ENCODE data around the gene EIF4A2.
A peak's percentile ranks its signal among the peaks of the same experiment; 100 is the strongest.

Gene EIF4A2

GRCh38 chr3:186783058-186783730 lies at the start of gene EIF4A2:
TSS of gene EIF4A2 (plus strand) at chr3:186783577. CDS start at chr3:186783611, 34 bp downstream.
- peak; percentile 59 for DNase-seq (ENCODE audit: low read depth, low spot score)

DNA sequence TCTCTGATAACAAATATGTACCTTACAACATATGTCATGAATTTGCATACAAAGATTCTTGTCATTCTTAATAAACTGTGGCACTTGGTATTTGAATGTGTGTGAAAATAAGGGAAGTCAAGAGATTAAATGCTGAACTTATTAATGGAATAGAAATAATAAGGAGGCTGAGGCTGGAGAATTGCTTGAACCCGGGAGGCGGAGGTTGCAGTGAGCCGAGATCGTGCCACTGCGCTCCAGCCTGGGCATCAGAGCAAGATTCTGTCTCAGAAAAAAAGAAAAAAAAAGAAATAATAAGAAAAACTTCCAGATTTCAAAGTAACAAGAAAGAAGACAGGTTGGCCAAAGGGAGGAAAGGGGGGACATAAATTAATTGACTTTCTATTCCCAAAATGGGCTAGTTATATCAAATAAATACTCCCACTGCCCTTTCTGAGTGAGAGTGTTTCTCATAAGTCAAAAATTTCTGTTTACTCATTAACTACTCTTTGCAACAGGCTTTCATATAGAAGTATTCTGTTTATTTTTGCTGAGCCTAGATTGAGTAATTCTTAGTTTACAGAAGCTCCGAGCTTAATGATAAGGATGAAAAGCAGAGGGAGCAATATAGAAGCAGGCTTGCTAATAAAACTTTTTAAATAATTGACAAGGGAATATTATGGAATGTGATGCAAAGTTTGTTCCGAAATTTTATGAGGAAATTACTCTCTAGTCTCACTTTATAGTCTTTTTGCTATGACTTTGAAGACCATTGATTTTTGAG lies 40.6 kb upstream of the EIF4A2 start:
- no peak for DNase-seq (ENCODE audit: low read depth, low spot score)

DNA sequence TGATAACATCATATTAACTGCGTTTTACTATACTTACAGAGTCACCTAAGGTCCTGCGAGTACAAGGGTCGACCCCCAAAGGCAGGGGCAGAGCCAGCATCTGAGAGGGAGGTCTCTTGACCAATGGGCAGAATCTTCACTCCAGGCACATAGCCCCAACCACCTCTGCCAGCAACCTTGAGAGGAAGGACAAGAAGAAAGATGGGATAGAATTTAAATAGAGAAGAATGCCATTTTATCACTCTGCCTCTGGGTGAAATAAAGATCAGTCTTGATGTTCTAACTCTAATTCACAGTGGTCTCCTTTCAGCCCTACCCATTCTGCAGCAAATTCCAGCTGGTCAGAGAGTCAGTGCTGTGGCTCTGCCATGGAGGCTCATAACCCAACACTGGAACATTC lies 39.7 kb upstream of the EIF4A2 start:
- no peak for DNase-seq (ENCODE audit: low read depth, low spot score)

DNA sequence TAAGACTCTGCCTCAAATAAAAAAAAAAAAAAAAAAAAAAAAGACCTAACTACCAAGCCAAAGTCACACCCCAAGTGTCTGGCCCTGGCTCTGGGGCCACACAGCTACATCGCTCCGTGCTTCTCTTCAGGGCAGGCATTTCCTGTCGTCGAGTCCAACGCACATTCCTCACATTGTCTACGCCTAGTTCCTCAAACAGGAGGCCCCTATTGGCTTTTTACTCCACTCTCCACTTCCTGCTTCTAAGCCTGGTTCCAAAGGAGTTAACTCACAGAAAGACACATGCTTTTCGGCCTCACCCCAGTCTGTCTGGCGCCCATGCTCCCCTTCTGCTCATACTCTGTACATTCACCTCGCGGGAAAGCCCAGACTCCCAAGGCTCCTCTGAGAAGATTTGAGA lies 37.4 kb upstream of the EIF4A2 start:
- DNase-seq (ENCODE audit: low read depth, low spot score), result no peak

DNA sequence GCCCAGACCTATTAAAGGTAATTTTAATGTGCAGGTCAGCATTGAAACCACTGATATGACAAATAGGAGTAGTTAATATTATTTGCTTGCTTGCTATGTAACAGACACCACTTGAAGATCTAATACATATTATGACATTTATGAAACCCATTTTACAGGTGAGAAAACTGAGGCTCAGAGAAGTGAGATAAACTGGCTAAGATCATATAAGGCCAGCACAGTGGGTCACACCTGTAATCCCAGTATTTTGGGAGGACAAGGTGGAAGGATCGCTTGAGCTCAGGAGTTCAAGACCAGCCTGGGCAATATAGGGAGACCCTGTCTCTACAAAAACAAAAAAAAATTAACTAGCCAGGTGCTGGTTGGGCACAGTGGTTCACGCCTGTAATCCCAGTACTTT lies 33.1 kb upstream of the EIF4A2 start:
- no peak for DNase-seq (ENCODE audit: low read depth, low spot score)

DNA sequence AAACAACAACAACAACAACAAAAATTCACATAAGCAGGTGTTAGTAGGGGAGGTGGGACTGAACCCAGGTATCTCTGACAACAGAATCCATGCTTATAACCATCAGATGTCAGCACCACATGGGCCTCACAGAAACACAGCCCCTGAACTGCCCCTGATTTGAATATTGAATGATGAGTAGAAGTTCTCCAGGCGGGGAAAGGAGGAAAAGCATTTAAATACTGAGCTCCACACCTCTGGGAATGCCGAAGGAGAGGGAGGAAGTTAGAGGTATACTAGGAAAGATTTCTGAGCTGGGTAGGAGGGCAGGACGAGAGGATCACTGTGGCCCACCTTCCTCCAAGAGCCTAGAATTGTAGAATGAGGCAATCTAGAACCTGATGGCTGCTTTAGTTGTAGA lies 31.9 kb upstream of the EIF4A2 start:
- no peak for DNase-seq (ENCODE audit: low read depth, low spot score)

- no peak for DNase-seq (ENCODE audit: low read depth, low spot score)
These were observed 29.4 kb upstream of the EIF4A2 start for GRCh38 chr3:186754006-186754405.

- DNase-seq (ENCODE audit: low read depth, low spot score), result no peak
These were observed 28.5 kb upstream of the EIF4A2 start for GRCh38 chr3:186754871-186755270.

DNA sequence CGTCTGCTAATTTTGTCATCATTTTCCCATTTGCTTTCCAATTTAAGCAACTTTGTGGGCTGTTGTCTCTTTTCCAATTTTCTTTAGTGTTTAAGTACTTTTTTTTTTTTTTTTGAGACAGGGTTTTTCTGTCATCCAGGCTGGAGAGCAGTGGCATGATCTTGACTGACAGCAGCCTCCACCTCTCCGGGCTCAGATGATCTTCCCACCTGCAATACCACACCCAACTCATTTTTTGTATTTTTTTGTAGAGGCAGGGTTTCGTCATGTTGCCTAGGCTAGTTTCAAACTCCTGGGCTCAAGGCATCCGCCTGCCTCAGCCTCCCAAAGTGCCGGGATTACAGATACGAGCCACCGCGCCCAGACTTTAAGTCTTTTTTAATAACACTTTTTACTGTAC lies 26.2 kb upstream of the EIF4A2 start:
- DNase-seq (ENCODE audit: low read depth, low spot score), result no peak

DNA sequence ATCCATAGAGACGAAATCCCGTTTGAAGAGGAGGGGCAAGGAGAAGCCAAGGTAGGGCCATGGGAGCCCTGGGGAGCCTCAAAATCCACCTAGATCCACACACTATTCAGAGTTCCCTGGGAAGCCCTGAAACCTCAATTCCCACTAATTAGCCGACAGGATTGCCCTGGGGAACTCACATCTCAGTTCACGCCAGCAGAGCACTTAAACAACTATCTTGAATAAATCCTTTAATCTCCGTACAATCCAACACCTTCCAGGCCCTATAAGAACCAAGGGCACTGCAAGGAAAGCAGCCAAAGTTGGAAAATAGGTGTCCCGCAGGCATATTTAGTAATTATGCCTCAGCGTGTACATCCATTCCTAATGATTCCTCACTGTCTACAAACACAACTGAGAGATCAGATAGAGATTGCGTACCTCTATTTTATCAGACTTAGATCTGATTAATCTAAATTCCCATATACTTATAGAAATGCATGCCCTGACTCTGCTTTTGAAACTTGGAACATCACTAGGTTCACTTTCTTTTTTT lies 25.6 kb upstream of the EIF4A2 start:
- no peak for DNase-seq (ENCODE audit: low read depth, low spot score)

DNA sequence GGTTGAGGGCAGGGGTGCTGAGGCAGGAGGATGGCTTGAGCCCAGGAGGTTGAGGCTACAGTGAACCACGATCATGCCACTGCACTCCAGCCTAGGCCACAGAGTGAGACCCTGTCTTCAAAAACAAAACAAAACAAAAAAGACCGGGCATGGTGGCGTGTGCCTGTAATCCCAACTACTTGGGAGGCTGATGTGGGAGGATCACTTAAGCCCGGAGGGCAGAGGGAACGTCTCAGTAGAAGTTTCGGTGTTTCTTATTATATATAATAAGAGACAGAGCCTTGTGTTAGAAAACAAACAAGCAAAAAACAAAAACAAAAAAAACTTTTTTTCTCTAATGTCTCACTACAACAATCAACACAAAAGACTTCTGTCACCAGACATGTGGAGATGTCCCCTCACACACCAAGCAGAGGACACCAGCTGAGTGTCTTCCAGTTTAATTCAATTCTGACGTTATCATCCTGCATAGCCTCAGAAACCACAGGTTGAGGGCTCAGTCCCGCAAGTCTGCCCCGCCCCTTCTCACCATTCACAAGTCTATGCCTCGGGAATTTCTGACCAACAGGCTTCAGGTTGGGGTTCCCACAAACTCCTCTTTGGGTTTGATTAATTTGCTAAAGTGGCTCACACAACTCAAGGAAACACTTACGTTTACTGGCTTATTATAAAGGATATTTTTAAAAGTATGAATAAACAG lies 24.0 kb upstream of the EIF4A2 start:
- DNase-seq (ENCODE audit: low read depth, low spot score), result no peak

GRCh38 chr3:186760141-186760833 lies 23.1 kb upstream of the EIF4A2 start:
- no peak for DNase-seq (ENCODE audit: low read depth, low spot score)

DNA sequence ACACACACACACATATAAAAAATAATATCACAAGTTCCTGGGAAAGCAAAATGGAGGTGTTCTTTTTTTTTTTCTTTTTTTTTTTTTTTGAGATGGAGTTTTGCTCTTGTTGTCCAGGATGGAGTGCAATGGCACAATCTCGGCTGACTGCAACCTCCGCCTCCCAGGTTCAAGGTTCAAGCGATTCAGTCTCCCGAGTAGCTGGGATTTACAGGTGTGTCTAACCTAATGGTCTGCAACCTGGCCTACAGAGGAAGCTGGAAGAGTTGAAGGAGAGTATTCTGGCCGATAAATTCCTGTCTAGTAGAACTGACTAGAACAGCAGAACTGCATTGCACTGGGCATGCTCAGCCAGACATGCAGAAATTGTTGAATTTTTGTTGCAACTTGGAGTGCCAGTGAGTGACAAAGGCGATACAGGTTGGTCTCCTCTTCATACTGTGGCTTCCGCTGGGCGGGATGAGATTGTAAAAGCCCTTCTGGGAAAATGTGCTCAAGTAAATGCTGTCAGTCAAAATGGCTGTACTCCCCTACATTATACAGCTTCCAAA lies 22.4 kb upstream of the EIF4A2 start:
- no peak for DNase-seq (ENCODE audit: low read depth, low spot score)

GRCh38 chr3:186772281-186772694 lies 11.1 kb upstream of the EIF4A2 start:
- no peak for DNase-seq (ENCODE audit: low read depth, low spot score)

DNA sequence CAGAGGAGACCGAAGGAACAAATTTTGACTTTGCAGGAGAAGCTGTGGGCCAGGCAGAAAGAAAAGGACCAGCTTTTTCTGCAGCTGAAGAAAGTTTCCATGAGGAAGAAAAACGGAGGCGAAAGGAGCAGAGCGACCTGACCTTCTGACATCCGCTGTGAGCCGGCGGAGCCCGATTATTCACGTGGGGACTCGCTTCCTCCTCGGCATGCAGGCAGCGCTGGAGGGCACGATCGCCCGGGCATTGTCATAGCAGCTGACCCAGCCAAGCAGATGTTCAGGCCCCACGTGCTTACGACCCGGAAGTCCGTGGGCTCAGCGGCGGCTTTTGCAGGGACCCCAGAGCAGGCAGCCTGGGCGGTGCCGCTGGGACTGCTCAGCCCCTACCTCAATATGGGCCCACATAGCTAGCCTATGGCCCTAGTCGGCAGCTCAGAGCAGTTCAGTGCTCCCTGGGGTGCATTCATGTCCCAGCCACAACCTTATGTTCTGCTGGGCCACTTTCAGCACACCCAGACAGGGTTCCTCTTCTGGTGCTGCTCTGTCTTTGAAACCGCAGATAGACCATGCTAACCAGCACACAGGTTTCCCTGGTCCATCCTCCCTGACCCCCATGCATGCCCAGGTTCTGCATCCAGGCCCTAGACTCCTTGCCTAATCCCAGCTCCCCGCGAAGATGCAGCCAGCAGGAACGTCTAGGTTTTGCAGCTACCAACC lies 10.5 kb upstream of the EIF4A2 start:
- no peak for DNase-seq (ENCODE audit: low read depth, low spot score)

DNA sequence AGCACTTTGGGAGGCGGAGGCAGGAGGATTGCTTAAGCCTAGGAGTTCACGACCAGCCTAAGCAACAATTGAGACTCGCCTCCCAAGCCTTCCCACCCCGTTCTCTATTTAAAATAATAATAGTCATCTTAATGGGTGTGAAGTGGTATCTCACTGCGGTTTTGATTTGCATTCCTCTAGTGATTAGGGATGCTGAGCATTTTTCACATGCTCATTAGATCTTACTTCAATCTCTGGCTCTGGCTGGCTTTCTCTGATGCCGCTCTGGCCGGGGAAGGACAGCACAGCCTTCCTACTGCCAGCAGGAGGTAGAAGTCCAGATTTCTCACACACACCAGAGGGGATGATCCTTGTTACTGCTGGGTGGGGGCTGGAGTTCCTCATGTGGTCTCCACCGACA lies 7.4 kb upstream of the EIF4A2 start:
- no peak for DNase-seq (ENCODE audit: low read depth, low spot score)

DNA sequence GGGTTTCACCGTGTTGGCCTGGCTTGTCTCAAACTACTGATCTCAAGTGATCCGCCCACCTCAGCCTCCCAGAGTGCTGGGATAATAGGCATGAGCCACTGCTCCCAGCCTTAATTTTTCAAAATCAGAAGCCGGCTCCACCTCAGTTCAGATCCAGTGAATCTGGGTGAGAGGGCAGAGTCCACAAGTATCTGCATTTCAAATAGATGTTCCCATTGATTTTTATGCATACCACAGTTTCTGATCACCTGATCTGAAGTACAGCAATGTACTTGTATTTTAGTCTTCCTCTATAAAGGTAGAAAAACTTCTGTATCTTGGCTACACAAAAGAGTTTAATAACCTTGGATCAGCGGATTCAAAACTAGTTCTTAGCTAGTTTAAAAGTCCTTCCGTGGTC lies 4.2 kb upstream of the EIF4A2 start:
- DNase-seq (ENCODE audit: low read depth, low spot score), result no peak

- no peak for DNase-seq (ENCODE audit: low read depth, low spot score)
These were observed 777 bp upstream of the EIF4A2 start for GRCh38 chr3:186782542-186783057.

- no peak for DNase-seq (ENCODE audit: low read depth, low spot score)
These were observed 546 bp downstream of the EIF4A2 start for GRCh38 chr3:186783731-186784515.

Data from brain pericyte (primary cell).